Stimulated activated CD8-positive, alpha-beta memory T cell treated with anti-CD3 and anti-CD28 coated beads, Interleukin-15, amount 100 ng/mL, for 48 hours (primary cell): ENCODE measurements around the gene GABRR2.
"Not testable (repeated sequence)": the region's sequence is repeated elsewhere in the genome, so short reads cannot be mapped to it uniquely, and the experiment has no call there.

Experiments
- DNase-seq, 2 donors: peaks; one replicate each; pipeline ENCODE4 v3.0.0-alpha.2; 2020; ENCODE audit warnings: low read depth in 2 of 2

Gene GABRR2

DNA sequence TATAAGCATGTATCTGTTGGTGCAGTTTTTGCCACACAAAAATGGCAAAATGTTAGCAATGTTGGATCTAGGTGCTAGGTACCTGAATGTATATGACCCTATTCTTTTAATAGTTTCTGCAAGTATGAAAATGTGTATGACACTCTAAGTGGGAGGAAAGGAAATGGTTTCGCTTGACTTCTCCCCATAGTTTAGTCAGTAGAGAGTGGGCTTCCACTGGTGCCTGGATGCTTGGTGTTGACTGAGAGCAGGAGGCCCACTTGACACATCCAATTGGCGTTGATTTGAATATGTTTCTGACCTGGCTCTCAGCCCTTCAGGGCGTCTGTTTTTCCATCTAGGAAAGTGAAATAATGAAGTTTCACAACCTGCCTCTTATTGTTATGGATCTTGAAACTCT, 56.2 kb downstream of the GABRR2 start:
- no peak for DNase-seq

GRCh38 chr6:89257781-89258180, 57.3 kb downstream of the GABRR2 start:
- no peak for DNase-seq

DNA sequence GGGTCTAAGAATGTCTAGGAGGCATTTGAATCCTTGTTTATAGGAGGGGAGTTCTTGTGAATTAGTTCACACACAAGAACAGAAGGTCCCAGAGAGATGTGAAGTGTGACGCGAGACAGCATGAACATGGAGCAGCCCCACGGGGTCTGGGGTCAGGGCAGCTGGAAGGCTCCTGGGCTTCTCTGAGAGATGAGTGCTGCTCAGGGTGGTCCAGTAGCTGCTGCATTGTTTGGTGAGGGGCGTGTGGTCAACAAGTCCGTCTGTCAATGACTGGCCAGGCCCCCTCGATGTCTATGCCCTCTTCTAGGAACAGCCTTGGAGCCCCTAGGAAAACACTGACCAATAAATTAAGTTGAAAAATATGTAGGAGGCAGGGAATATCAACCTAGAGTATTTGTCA, 57.8 kb downstream of the GABRR2 start:
- no peak for DNase-seq

- DNase-seq = no peak
These were observed 59.7 kb downstream of the GABRR2 start for GRCh38 chr6:89255417-89255816.

GRCh38 chr6:89254569-89254968, 60.5 kb downstream of the GABRR2 start:
- DNase-seq = no peak

- no peak for DNase-seq
These were observed 62.2 kb downstream of the GABRR2 start for GRCh38 chr6:89252907-89253306.

DNA sequence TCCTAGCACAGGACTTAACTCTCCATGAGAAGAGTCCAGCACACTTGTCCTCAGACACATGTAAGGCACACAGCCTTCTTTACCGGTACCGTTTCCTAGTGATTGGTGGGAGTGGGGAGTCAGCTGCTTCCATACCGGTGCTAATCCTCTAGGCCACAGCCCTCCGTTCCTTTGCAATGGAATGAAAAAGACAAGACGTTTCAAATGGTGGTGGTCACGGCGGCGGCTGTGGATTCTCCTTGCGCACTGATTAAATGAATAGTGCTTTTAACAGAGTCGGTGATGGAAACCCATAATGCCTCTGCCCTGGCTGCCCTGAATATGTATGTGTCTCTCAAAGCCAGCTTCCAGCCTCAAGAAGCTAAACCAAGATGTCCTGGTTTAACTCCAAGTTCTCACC, 63.1 kb downstream of the GABRR2 start:
- DNase-seq = no peak

DNA sequence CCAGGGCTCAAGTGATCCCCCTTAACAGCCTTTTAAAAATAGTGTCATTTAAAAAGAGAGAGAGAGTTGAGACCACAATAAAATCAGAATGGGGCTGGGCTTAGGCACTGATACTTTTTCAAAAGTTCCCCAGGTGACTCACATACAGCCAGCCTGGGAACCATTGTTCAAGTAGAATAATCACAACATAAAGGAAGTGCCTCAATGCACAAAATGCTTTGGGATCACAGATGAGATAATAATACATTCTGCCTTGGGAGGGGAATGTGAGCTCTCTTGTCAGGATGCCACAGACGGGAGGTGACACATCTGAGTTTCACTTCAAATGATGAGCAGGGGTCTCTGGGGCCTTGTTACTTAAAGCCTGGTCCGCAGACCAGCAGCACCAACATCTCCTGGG, 63.9 kb downstream of the GABRR2 start:
- no peak for DNase-seq

DNA sequence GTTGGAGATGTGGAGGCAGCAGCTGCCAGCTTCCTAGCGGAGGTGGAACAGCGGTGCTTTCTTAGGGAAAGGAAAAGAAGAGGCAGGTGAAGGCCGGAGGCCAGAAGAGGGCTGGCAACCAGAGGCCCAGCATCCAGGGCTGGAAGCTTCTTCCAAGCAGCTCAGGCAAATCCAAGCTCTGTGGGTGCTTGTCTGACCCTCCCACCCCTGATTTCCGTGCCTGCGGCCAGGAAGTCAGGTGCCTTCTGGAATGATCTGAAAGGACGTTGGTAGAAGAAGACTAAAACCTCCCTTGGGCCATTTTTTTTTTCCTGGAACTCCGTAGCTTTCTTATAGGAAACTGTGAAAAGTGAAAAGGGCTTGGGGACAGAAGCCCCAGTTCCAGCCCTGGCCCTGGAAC, 64.9 kb downstream of the GABRR2 start:
- no peak for DNase-seq

- no peak for DNase-seq
These were observed 70.7 kb downstream of the GABRR2 start for GRCh38 chr6:89244241-89244985.

- DNase-seq = no peak
These were observed 71.8 kb downstream of the GABRR2 start for GRCh38 chr6:89243331-89243629.

DNA sequence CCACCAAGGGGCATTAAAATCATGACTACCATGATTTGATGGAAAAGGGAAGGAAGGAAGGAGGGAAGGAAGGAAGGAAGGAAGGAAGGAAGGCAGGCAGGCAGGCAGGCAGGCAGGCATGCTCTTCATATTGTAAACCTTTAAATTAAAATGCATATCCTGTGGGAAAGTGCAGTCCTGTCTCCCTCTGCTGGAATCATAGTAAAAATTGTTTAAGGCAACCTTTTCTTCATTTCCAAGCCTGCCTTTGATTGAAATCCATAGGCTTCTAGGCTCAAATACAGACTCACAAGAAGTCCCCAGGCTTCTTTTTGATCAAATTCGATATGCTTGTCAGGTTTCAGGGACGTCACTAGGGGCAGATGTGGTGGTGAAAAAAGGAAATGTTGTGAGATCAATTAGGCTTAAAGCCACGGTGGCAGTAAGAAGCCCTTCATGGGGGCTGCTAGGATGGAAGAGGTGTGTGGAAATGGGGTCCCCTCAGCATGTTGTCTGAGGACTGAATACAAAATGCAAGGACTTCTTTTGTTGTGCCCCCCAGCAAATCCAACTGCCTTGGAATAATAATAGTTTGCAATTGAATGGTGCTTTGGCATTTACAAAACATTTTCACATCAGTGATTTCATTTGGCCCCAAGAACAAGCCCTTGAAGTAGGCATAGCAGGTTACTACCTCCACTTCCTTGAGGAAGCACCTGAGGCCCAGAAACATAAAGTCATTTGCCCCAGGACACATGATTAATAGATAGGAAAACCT, 72.3 kb downstream of the GABRR2 start:
- no peak for DNase-seq

DNA sequence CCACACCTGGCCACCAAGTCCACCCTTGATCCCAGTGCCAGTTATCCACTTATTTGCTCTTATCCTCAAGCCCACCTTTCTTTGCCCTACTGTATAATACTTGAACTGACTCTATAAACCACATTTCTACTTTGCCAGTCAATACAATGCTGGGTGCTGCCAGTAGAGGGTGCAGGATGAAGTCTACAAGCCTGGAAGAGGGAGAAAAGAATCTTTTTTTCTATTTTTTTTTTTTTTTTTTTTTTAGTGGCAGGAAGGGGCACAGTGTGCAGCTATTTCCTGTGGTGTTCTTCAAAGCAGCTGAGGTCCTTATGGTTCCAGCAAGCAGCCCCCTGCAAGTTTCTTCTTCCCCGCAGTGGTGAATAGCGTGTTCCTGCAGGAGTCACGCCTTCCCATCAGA, 75.8 kb downstream of the GABRR2 start:
- no peak for DNase-seq

GRCh38 chr6:89237158-89237557, 77.9 kb downstream of the GABRR2 start:
- DNase-seq = no peak

DNA sequence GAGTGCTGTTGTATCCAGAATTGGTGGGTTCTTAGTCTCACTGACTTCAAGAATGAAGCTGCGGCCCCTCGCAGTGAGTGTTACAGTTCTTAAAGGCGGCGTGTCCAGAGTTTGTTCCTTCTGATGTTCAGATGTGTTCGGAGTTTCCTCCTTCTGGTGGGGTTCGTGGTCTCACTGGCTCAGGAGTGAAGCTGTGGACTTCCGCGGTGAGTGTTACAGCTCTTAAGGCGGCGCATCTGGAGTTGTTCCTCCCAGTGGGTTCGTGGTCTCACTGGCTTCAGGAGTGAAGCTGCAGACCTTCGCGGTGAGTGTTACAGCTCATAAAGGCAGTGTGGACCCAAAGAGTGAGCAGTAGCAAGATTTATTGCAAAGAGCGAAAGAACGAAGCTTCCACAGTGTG, 81.5 kb downstream of the GABRR2 start:
- not testable (repeated sequence) for DNase-seq

DNA sequence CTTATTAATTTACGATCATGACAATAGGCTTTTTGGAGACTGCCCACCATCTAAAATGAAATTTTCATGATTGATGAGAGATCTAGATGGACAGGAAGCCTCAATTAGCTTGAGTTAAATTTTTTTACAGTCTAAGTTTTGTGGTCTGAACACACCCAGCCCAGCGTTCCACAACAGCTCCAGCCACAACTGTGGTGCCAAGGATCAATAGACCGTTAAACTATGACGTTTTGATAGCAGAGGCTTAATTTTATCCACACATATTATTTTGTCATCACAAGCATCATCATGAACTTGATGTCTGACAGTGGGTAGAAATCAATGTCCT, 92.4 kb downstream of the GABRR2 start:
- DNase-seq = no peak

DNA sequence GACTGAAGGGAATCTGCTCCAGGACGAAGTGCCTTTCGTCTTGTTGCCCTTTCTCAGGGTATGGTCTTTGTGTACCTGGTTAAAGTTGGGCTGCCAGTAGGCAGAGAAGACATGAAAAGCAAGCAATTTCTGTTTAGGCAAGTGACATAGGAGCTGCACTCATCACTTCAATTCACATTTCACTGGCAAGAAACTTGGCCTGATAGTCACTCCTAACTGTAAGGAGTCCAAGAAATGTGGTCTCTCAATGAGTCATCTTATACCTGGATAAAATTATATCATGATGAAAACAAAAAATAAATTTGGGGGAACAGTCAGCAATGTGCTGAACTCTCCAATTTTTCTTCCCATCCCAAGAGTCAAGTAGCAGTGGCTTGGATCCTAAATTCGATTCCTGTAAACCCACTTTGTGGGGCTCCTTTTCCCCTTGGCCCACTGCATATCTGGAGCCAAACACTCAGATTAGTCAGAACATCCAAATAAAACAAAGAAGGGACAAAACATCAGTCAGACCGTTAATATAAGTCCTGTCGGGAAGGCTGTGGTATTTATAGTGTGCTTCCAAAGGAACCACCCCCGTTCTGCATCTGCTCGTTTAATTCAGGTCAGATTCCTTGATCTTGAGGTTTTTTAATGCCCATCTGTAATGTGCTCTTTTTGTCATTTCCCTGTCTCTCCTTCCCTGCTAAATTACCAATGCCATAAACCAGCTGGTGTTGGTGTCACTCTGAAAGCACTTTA, 93.0 kb downstream of the GABRR2 start:
- no peak for DNase-seq

DNA sequence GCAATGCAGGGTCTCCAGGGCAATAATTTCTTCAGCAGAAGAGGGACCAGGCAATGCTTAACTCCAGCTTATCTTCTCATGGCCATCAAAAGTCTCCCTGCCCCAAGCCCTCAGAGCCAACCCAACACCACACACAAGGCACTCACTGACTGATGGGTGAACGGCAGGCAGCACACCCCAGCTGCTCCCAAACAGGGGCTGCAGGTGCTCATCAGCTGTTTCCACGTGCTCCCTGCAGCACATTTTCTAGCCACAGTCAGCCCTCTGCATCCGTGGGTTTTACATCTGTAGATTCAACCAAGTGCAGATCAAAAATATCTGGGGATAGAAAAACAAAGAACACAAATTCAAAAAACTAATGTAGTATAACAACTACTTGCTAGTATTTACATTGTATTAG, 94.0 kb downstream of the GABRR2 start:
- no peak for DNase-seq

DNA sequence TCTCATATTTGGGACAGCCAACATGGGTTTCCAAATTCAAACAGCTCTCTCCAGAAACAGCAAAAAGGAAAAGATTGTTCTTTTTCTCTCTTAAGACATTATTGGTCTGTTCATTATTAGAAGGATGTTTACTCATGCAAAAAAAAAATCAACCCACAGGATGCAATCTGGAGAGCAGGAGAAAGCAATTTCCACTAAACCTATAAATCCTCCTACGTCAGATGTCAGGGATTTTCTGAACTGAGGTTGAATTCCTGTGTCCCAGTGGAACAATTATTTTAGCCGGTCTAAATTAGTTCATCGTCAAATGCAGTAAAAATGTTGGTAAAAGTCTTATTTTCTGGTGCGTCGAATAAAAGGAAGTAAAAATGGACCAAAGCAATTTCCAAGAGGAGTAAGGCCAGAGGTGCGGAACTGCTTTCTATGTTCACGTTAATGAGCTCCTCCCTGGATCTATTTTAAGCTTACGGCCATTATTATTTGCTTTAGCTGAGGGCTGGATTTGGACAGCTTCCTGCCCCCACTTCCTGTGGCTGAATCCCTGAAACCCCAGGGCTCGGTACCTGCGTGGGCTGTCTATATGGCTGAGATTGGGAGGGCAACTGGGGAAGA, 97.7 kb downstream of the GABRR2 start, which contains the start of gene GABRR1:
TSS of gene GABRR1 (minus strand) at position 60 of the 612 bp plus-strand sequence. CDS start at position 24, 36 bp downstream.
- DNase-seq = no peak

GRCh38 chr6:89216411-89216810, 98.7 kb downstream of the GABRR2 start:
- DNase-seq = no peak

- no peak for DNase-seq
These were observed 99.7 kb downstream of the GABRR2 start for GRCh38 chr6:89215391-89215790.

- DNase-seq = no peak
These were observed 100.9 kb downstream of the GABRR2 start for GRCh38 chr6:89214197-89214596.

DNA sequence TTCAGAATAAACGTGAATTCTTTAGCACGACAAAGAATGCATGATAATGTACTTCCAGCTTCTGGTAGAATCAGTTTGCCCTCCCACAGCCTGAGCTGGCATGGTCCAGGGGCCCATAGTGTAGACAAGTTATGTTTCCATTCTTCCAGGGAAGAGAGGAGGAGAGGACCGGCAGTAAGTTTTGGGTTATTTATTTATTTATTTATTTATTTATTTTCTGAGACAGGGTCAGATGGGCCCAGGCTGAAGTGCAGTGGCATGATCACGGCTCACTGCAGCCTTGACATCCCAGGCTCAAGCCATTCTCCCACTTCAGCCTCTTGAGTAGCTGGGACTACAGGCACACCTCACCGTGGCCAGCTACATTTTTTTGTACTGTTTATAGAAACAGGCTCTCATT, 102.6 kb downstream of the GABRR2 start:
- no peak for DNase-seq
